Choroid plexus epithelial cell (primary cell): ENCODE results near the gene TEDC1.

Source experiments
- DNase-seq: peaks from one replicate; pipeline ENCODE4 v3.0.0-alpha.2; 2010; ENCODE audit warnings: low read depth
- H3K4me3 ChIP-seq: 2 replicates; pipeline ENCODE4 v1.5.1; 2011; ENCODE audit warnings: low read depth, mild to moderate bottlenecking, control low read depth, low read length, moderate library complexity
- CTCF ChIP-seq: conservative IDR thresholded peaks from 2 replicates; pipeline ENCODE4 v1.5.1; 2011; ENCODE audit warnings: low read depth, mild to moderate bottlenecking, control low read depth, inconsistent platforms, low read length, moderate library complexity

The TEDC1 gene

GRCh38 chr14:105475269-105476096 lies 15.6 kb upstream of the TEDC1 start:
- no peak for DNase-seq
- H3K4me3 ChIP-seq: peak overlapping the region; percentile 63
- TF ChIP-seq CTCF: no peak

GRCh38 chr14:105476097-105476830 lies 14.8 kb upstream of the TEDC1 start:
- no peak for TF ChIP-seq CTCF
- no peak for DNase-seq
- H3K4me3 ChIP-seq: peak overlapping the region; percentile 63

GRCh38 chr14:105476831-105477659 lies 14.0 kb upstream of the TEDC1 start:
- H3K4me3 ChIP-seq: no peak overlapping the region
- no peak for TF ChIP-seq CTCF
- DNase-seq: no peak

- no peak overlapping the region for H3K4me3 ChIP-seq
- DNase-seq: no peak
- TF ChIP-seq CTCF: no peak
These were observed 13.2 kb upstream of the TEDC1 start for GRCh38 chr14:105477660-105478397.

GRCh38 chr14:105478398-105479251 lies 12.4 kb upstream of the TEDC1 start:
- no peak for DNase-seq
- no peak overlapping the region for H3K4me3 ChIP-seq
- TF ChIP-seq CTCF: no peak
